MM.1S (cell line): ENCODE data around the gene DMKN.
A peak's percentile ranks its signal among the peaks of the same experiment; 100 is the strongest.

Source experiments
- CTCF ChIP-seq: fragments of 300-600 bp; sonication (generic); IDR thresholded peaks from 2 replicates; pipeline ENCODE4 v1.5.1; 2016; ENCODE audit warnings: antibody characterized with exemption, low read length, mixed read lengths
- EZH2 ChIP-seq: fragments of 300-600 bp; sonication (generic); optimal IDR thresholded peaks from 2 replicates; pipeline ENCODE3; 2017; ENCODE audit warnings: low read depth, mild to moderate bottlenecking, antibody characterized with exemption, low read length, mixed read lengths
- EZH2phosphoT487 ChIP-seq: fragments of 300-600 bp; sonication (generic); IDR thresholded peaks from 2 replicates; pipeline ENCODE4 v1.6.1; 2018; ENCODE audit warnings: antibody characterized with exemption, low read length

GRCh38 chr19:35476149-35476548, 37.3 kb downstream of the DMKN start:
- TF ChIP-seq CTCF (peak; percentile 26), EZH2 (no peak), EZH2phosphoT487 (no peak)
